Activated CD4-positive, alpha-beta T cell treated with anti-CD3 and anti-CD28 coated beads for 36 hours (primary cell): ENCODE data around the gene RNF112. TPM values are rescaled to one million over a fixed set of nuclear protein-coding genes. Genes with fewer than 3 reads are reported as not detected.
A peak's percentile ranks its signal among the peaks of the same experiment; 100 is the strongest.

ENCODE experiments used
- ATAC-seq: fragments of 200-7000 bp; cut with Tn5 transposase; one replicate; pipeline ENCODE4 v1.10.0; 2021; ENCODE audit warnings: mild to moderate bottlenecking, moderate library complexity
- CTCF ChIA-PET: fragments of 350-600 bp; sonication (Branson Sonifier 250); formaldehyde crosslinking; loops from one replicate; lab custom pipeline; 2021; ENCODE audit warnings: antibody characterized with exemption; lab: Charles Lee
- POLR2A ChIA-PET: fragments of 350-600 bp; sonication (Branson Sonifier 250); formaldehyde crosslinking; loops from one replicate; lab custom pipeline; 2021; ENCODE audit warnings: antibody characterized with exemption, inconsistent platforms; lab: Charles Lee
- DNase-seq: peaks from one replicate; pipeline ENCODE4 v3.0.0-alpha.2; 2020
- H3K27ac Mint-ChIP-seq: one replicate; pipeline ENCODE4 v1.8.0; 2021; ENCODE audit warnings: mixed read lengths
- H3K27me3 Mint-ChIP-seq: one replicate; pipeline ENCODE4 v1.8.0; 2021; ENCODE audit warnings: mixed read lengths
- H3K36me3 Mint-ChIP-seq: one replicate; pipeline ENCODE4 v1.8.0; 2021; ENCODE audit warnings: low read depth, mixed read lengths
- H3K4me1 Mint-ChIP-seq: one replicate; pipeline ENCODE4 v1.8.0; 2021; ENCODE audit warnings: mixed read lengths
- H3K4me3 Mint-ChIP-seq: one replicate; pipeline ENCODE4 v1.8.0; 2021; ENCODE audit warnings: mild to moderate bottlenecking, moderate library complexity, mixed read lengths
- H3K9me3 Mint-ChIP-seq: one replicate; pipeline ENCODE4 v1.8.0; 2021; ENCODE audit warnings: low read depth, mixed read lengths
- intact Hi-C, 2 experiments: fragments of 100-400 bp; cut with DNase I in 1 of 2; cut with micrococcal nuclease in 1 of 2; formaldehyde crosslinking; loops; one replicate each; pipeline versions ENCODE4 v1.14.2 to v1.15.1; 2022 to 2024; cut with DNase I, micrococcal nuclease
- total RNA-seq, 2 experiments: library from RNA; stranded (reverse); gene quantifications; one replicate each; pipeline ENCODE4 v1.2.3, GENCODE V29; 2021

Gene RNF112
- total RNA-seq, 2 experiments from 2014 or later = 0.26 to 0.55 TPM

DNA sequence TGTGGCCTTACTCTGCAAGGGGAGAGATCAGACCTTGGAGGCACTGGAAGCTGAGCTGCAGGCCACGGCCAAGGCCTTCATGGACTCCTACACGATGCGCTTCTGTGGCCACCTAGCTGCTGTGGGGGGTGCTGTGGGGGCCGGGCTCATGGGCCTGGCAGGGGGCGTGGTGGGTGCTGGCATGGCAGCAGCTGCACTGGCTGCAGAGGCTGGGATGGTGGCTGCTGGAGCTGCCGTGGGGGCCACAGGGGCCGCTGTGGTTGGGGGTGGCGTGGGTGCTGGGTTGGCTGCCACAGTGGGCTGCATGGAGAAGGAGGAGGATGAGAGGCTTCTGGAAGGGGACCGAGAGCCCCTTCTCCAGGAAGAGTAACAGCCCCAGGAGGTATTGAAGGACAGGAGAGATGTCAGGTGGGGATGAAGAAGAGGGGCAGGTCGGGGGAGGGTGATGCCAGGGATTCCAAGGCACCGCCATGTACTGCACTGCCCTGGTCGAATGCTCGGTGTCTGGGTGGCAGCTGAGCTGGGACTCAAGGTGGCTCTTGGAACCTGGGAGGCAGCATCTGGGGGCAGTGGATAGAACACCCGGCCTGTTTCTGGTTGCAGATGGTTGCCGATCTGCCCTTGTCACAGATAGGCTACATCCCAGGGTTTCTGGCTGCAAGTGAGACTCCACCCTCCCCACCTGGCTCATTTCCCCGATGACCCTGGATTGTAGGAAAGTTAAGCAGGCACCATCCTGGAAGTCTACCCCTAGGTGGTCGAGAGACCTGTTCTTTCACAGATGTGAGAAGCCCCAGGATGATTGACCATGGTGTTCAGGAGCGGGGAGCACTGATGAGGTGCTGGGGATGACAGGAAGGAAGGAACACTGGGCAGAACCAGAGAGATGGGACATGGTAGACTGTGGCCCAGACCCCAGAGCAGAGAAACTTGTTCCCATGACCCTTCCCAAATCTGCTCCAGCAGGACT is 5.1 kb downstream of the RNF112 start:
- ATAC-seq = no peak
- Mint-ChIP-seq H3K27ac (no peak overlapping the region), H3K4me3 (no peak overlapping the region), H3K36me3 (no peaks in the 10 kb centered on the region), H3K27me3 (no peaks in the 10 kb centered on the region), H3K9me3 (no peaks in the 10 kb centered on the region), H3K4me1 (peaks cover 15% of the 10 kb centered on the region)
- intact Hi-C loops = no loop called here
- no peak for DNase-seq
- CTCF ChIA-PET = no interaction called here
- POLR2A ChIA-PET = no interaction called here

- intact Hi-C loops = no loop called here
- DNase-seq (no peak), ATAC-seq (no peak)
- Mint-ChIP-seq H3K27ac (no peak overlapping the region), H3K27me3 (no peaks in the 10 kb centered on the region), H3K4me3 (no peak overlapping the region), H3K9me3 (no peaks in the 10 kb centered on the region), H3K36me3 (no peaks in the 10 kb centered on the region), H3K4me1 (peaks cover 15% of the 10 kb centered on the region)
- ChIA-PET POLR2A (no interaction called here), CTCF (interaction anchor here (1.0 to 2.2 kb wide), 4 partner anchors 16 to 230 kb away, joined by 3 to 9 read pairs (median 4); partner anchors contain the start of gene B9D1)
Observed at GRCh38 chr17:19417611-19418010, 6.6 kb downstream of the RNF112 start.

GRCh38 chr17:19418251-19418992 is 7.4 kb downstream of the RNF112 start:
- peak; percentile 95 for ATAC-seq
- DNase-seq = peak; percentile 60
- intact Hi-C loops = no loop called here
- no peaks in the 10 kb centered on the region for H3K9me3 Mint-ChIP-seq
- CTCF ChIA-PET = interaction anchor here (0.8 to 2.2 kb wide), 5 partner anchors 15 to 230 kb away, joined by 3 to 9 read pairs (median 3); partner anchors contain the start of gene B9D1
- H3K27me3 Mint-ChIP-seq = no peaks in the 10 kb centered on the region
- H3K36me3 Mint-ChIP-seq = no peaks in the 10 kb centered on the region
- no peak overlapping the region for H3K27ac Mint-ChIP-seq
- POLR2A ChIA-PET = interaction anchor here (0.5 kb wide), 1 partner anchor 29 kb away, joined by 3 read pairs; no protein-coding TSS in a partner anchor
- no peak overlapping the region for H3K4me3 Mint-ChIP-seq
- H3K4me1 Mint-ChIP-seq = peaks cover 15% of the 10 kb centered on the region

- ATAC-seq (no peak), DNase-seq (no peak)
- no peaks in the 10 kb centered on the region for H3K9me3 Mint-ChIP-seq
- CTCF ChIA-PET = no interaction called here
- H3K4me1 Mint-ChIP-seq = peaks cover 15% of the 10 kb centered on the region
- POLR2A ChIA-PET = no interaction called here
- no peaks in the 10 kb centered on the region for H3K36me3 Mint-ChIP-seq
- H3K27me3 Mint-ChIP-seq = no peaks in the 10 kb centered on the region
- H3K4me3 Mint-ChIP-seq = no peak overlapping the region
- H3K27ac Mint-ChIP-seq = no peak overlapping the region
- intact Hi-C loops = no loop called here
Observed at GRCh38 chr17:19421219-19421618, 10.2 kb downstream of the RNF112 start.

- Mint-ChIP-seq H3K9me3 (no peaks in the 10 kb centered on the region), H3K27ac (no peak overlapping the region), H3K27me3 (no peaks in the 10 kb centered on the region), H3K4me1 (peaks cover 15% of the 10 kb centered on the region), H3K36me3 (no peaks in the 10 kb centered on the region), H3K4me3 (no peak overlapping the region)
- no peak for DNase-seq
- POLR2A ChIA-PET = no interaction called here
- intact Hi-C loops = no loop called here
- no peak for ATAC-seq
- CTCF ChIA-PET = interaction anchor here (1.0 kb wide), 1 partner anchor 9 kb away, joined by 3 read pairs; no protein-coding TSS in a partner anchor
Observed at GRCh38 chr17:19421926-19422325, 10.9 kb downstream of the RNF112 start.

DNA sequence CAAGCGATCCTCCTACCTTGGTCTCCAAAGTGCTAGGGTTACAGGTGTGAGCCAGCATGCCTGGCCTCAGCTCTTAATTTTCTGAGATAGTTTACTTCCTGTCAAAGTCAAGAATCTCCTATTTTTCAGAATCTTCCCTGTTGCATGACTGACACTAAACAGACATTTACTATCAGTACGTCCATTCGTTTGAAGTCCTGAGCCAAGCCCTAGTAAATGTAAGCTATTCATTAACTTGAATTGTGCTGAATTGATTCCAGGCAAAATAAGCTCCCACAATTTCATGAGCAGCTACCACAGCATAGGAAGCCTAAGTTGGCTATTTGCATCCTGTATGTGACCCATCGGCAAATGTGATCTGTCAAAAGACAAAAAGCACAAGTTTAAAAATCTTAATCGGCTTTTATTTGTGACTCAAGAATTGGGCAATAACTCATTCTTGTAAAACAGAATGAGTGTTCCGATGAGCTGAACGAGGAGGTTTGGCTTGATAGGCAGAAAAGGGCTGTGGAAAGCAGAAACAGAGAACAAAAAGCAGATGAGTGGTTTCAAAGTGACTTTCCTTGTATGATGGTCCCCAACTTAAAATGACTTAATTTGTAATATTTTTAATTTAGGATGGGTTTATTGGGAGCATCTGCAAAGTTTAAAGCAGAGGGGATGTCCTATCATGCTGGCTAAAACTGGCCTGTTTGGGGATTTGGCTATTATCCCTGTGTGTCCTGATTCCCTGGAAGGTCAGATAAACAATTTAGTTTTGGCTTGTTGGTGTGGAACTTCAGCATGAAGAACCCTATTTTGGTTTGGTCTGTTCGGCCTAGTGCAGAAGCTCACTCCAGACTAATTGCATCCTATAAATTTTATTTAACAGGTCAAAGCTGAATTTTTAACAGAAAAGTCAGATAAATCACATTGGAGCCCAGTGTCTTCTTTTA is 14.2 kb downstream of the RNF112 start:
- H3K27me3 Mint-ChIP-seq = no peaks in the 10 kb centered on the region
- H3K4me1 Mint-ChIP-seq = no peaks in the 10 kb centered on the region
- ChIA-PET CTCF (interaction anchor here (0.5 to 1.7 kb wide), 3 partner anchors 10 to 444 kb away, joined by 3 to 6 read pairs (median 4); no protein-coding TSS in a partner anchor), POLR2A (no interaction called here)
- no peaks in the 10 kb centered on the region for H3K9me3 Mint-ChIP-seq
- H3K27ac Mint-ChIP-seq = no peak overlapping the region
- intact Hi-C loops = no loop called here
- no peak overlapping the region for H3K4me3 Mint-ChIP-seq
- no peak for DNase-seq
- ATAC-seq = no peak
- H3K36me3 Mint-ChIP-seq = no peaks in the 10 kb centered on the region

- ChIA-PET CTCF (interaction anchor here (1.0 kb wide), 1 partner anchor 64 kb away, joined by 5 read pairs; the partner anchor contains the start of gene B9D1), POLR2A (no interaction called here)
- H3K9me3 Mint-ChIP-seq = no peaks in the 10 kb centered on the region
- no peak overlapping the region for H3K4me3 Mint-ChIP-seq
- DNase-seq (no peak), ATAC-seq (no peak)
- intact Hi-C loops = no loop called here
- no peaks in the 10 kb centered on the region for H3K27me3 Mint-ChIP-seq
- H3K36me3 Mint-ChIP-seq = no peaks in the 10 kb centered on the region
- no peaks in the 10 kb centered on the region for H3K4me1 Mint-ChIP-seq
- no peak overlapping the region for H3K27ac Mint-ChIP-seq
Observed at GRCh38 chr17:19426631-19427030, 15.6 kb downstream of the RNF112 start.

DNA sequence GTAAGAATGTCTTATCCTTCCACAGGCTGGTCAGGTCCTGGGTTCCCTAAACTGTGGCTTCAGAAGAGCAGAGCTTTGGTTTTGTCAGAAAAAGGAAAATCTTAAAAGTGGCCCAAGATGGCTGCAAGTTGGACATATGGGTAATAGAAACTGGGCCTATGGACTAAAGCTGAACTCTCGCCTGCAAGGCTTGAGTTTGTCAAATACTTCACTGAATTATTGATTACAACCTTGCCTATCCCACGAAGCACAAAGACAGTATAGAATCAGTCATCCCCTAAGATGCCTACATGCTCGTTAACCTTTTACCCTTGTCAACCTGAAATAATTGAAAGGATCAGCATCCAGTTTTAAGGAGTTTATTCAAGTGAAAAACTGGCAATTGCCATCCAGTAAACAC is 20.7 kb downstream of the RNF112 start:
- H3K27me3 Mint-ChIP-seq = no peaks in the 10 kb centered on the region
- intact Hi-C loops = no loop called here
- H3K9me3 Mint-ChIP-seq = no peaks in the 10 kb centered on the region
- H3K36me3 Mint-ChIP-seq = no peaks in the 10 kb centered on the region
- H3K4me3 Mint-ChIP-seq = no peak overlapping the region
- no peak overlapping the region for H3K27ac Mint-ChIP-seq
- DNase-seq (no peak), ATAC-seq (no peak)
- H3K4me1 Mint-ChIP-seq = no peaks in the 10 kb centered on the region
- CTCF ChIA-PET = interaction anchor here (1.8 kb wide), 1 partner anchor 69 kb away, joined by 6 read pairs; the partner anchor contains the start of gene B9D1
- POLR2A ChIA-PET = no interaction called here

DNA sequence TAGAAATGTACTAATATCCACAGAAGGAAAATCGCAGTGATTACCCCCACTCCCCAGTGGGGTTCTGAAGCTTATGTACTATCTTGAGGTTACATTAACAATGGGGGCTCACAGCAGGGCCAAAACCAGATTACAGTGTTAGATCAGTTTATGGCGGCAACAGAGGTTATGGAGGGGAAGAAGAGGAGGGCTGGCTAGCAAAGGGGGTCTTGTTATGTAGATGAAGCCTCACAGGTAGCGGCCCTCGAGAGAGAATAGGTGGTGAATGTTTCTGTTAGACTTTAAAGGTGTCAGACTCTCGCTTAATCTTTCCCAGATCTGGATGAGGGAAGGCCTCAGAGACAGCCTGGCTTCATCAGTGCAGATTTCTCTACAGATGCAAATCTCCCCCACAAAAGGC is 22.2 kb downstream of the RNF112 start:
- H3K9me3 Mint-ChIP-seq = no peaks in the 10 kb centered on the region
- ATAC-seq = no peak
- no peak overlapping the region for H3K4me3 Mint-ChIP-seq

DNA sequence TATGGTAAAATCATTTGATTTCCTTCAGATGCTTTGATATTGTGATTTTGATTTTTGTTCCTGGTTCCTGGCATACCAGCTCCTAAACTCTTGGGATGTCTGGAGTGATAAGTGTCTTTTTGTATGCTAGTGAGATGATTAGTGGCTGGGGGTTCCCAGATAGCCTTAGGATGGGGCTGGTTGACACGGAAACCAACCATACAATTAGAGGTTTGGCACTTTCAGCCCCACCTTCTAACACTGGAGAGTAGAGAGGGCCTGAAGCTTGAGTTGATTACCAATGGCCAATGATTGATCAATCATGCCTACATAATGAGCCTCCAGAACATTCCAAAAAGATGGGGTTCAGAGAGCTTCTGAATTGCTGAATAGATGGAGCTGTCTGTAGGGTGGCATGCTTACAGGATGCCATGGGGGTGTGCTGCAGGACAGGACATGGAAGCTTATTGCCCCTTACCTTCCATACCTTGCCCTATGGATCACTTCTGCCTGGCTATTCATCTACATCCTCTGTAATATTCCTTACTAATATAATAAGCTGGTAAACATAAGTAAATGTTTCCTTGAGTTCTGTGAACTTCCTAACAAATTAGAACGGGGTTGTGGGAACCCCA is 22.8 kb downstream of the RNF112 start:
- CTCF ChIA-PET = interaction anchor here (0.7 to 2.7 kb wide), 5 partner anchors 9 to 135 kb away, joined by 3 to 13 read pairs (median 6); partner anchors contain the start of gene B9D1
- no peaks in the 10 kb centered on the region for H3K9me3 Mint-ChIP-seq
- H3K4me1 Mint-ChIP-seq = no peaks in the 10 kb centered on the region
- H3K27ac Mint-ChIP-seq = no peak overlapping the region
- POLR2A ChIA-PET = no interaction called here
- H3K4me3 Mint-ChIP-seq = no peak overlapping the region
- intact Hi-C loops = loop anchor here in 1 of 2 experiments (2.0 kb wide), 1 partner anchor 21 kb away; no protein-coding TSS in a partner anchor
- no peak for DNase-seq
- H3K27me3 Mint-ChIP-seq = no peaks in the 10 kb centered on the region
- no peaks in the 10 kb centered on the region for H3K36me3 Mint-ChIP-seq
- ATAC-seq = no peak

More for the DNA sequence above, 22.2 kb downstream of the RNF112 start:
- ChIA-PET POLR2A (no interaction called here), CTCF (interaction anchor here (0.7 to 1.8 kb wide), 2 partner anchors 15 to 70 kb away, joined by 3 to 6 read pairs; partner anchors contain the start of gene B9D1)
- H3K4me1 Mint-ChIP-seq = no peaks in the 10 kb centered on the region
- intact Hi-C loops = no loop called here
- H3K36me3 Mint-ChIP-seq = no peaks in the 10 kb centered on the region
- DNase-seq = no peak
- H3K27ac Mint-ChIP-seq = no peak overlapping the region
- H3K27me3 Mint-ChIP-seq = no peaks in the 10 kb centered on the region
